Astrocyte (in vitro differentiated cells and primary cell): Measurements from ENCODE around the gene PCDH7. TPM values are rescaled to one million over a fixed set of nuclear protein-coding genes. Genes with fewer than 3 reads are reported as not detected.

ENCODE experiments used
- DNase-seq: peaks from one replicate; pipeline ENCODE4 v3.0.0-alpha.2; 2010; ENCODE audit warnings: low read depth
- FAIRE-seq: peaks from 2 replicates; lab custom pipeline; 2011; peaks lifted over from hg19 to GRCh38; lab: Jason Lieb, UNC
- H2AFZ ChIP-seq: 2 replicates; pipeline ENCODE4 v1.6.0; 2012; ENCODE audit warnings: low read depth, low read length, inconsistent platforms
- H3K27ac ChIP-seq: 2 replicates; pipeline ENCODE4 v1.5.1; 2011; ENCODE audit warnings: low read depth, low read length, inconsistent platforms
- H3K27me3 ChIP-seq: 2 replicates; pipeline ENCODE4 v1.6.0; 2011; ENCODE audit warnings: low read length, inconsistent platforms; ENCODE audit not compliant: insufficient read depth
- H3K36me3 ChIP-seq: 2 replicates; pipeline ENCODE4 v1.5.1; 2011; ENCODE audit warnings: low read length, inconsistent platforms; ENCODE audit not compliant: insufficient read depth
- H3K4me1 ChIP-seq: 2 replicates; pipeline ENCODE4 v1.5.1; 2011; ENCODE audit warnings: low read length, inconsistent platforms; ENCODE audit not compliant: insufficient read depth
- H3K4me2 ChIP-seq: 2 replicates; pipeline ENCODE4 v1.6.0; 2012; ENCODE audit warnings: low read length, inconsistent platforms
- H3K4me3 ChIP-seq: 2 replicates; pipeline ENCODE4 v1.5.1; 2011; ENCODE audit warnings: low read depth, mild to moderate bottlenecking, low read length, inconsistent platforms; ENCODE audit not compliant: insufficient read depth
- H3K79me2 ChIP-seq: 2 replicates; pipeline ENCODE4 v1.6.0; 2012; ENCODE audit warnings: mild to moderate bottlenecking, low read length, inconsistent platforms; ENCODE audit not compliant: insufficient read depth
- H3K9ac ChIP-seq: 2 replicates; pipeline ENCODE4 v1.6.0; 2012; ENCODE audit warnings: mild to moderate bottlenecking, low read length, inconsistent platforms
- H3K9me3 ChIP-seq: 2 replicates; pipeline ENCODE4 v1.5.1; 2012; ENCODE audit warnings: low read depth, mild to moderate bottlenecking, low read length, inconsistent platforms; ENCODE audit not compliant: insufficient read depth
- H4K20me1 ChIP-seq: 2 replicates; pipeline ENCODE4 v1.6.0; 2012; ENCODE audit warnings: low read length, inconsistent platforms; ENCODE audit not compliant: insufficient read depth
- H3K27ac Mint-ChIP-seq: one replicate; pipeline ENCODE4 v1.8.0; 2021; ENCODE audit warnings: mild to moderate bottlenecking, mixed read lengths; ENCODE audit not compliant: unreplicated experiment
- H3K27me3 Mint-ChIP-seq: one replicate; pipeline ENCODE4 v1.8.0; 2021; ENCODE audit warnings: low read depth, mixed read lengths; ENCODE audit not compliant: unreplicated experiment
- H3K36me3 Mint-ChIP-seq: one replicate; pipeline ENCODE4 v1.8.0; 2021; ENCODE audit warnings: low read depth, mixed read lengths; ENCODE audit not compliant: unreplicated experiment
- H3K4me1 Mint-ChIP-seq: one replicate; pipeline ENCODE4 v1.8.0; 2021; ENCODE audit warnings: low read depth, mixed read lengths; ENCODE audit not compliant: unreplicated experiment
- H3K4me3 Mint-ChIP-seq: one replicate; pipeline ENCODE4 v1.8.0; 2021; ENCODE audit warnings: mild to moderate bottlenecking, moderate library complexity, mixed read lengths; ENCODE audit not compliant: unreplicated experiment
- H3K9me3 Mint-ChIP-seq: one replicate; pipeline ENCODE4 v1.8.0; 2021; ENCODE audit warnings: mild to moderate bottlenecking, mixed read lengths; ENCODE audit not compliant: unreplicated experiment
- EZH2 ChIP-seq: IDR thresholded peaks from 2 replicates; pipeline ENCODE4 v1.6.1; 2012; ENCODE audit warnings: mild to moderate bottlenecking, low read length, inconsistent platforms; ENCODE audit not compliant: insufficient read depth
- total RNA-seq: library from RNA; stranded (reverse); gene quantifications from 2 replicates; pipeline ENCODE4 v1.2.1, GENCODE V29; 2021
- TF ChIP-seq, protein P1 (sequence below): IDR thresholded peaks from 2 replicates; pipeline ENCODE4 v1.5.1; 2011; ENCODE audit warnings: low read depth, mild to moderate bottlenecking, inconsistent platforms, low read length, moderate library complexity; ENCODE audit not compliant: insufficient read depth

PCDH7 gene
- total RNA-seq, 1 donor from 2014 or later: 40.8 TPM

DNA sequence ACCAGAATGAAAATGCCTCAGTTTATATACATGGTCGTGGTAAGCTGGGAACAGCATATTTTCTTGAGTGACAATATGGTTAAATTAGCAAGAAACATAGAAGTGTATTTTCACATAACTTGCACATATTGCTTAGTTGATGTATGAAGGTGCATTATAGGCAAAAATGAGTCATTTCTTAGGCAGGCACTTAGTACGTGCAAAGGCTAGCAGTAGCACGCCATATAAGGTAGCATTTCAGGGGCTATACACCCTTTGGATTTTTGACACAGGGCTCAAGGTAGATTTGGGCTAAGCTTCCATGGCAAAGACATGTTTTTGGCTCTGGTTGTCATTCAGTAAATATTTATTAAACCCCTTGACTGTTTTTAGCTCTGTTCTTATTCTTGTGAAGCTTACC lies 33.1 kb downstream of the PCDH7 start:
- peaks cover 32% of the 10 kb centered on the region for H3K4me1 Mint-ChIP-seq
- FAIRE-seq: no peak
- H3K27ac Mint-ChIP-seq: peak overlapping the region; percentile 84
- Histone ChIP-seq H3K27me3 (no peaks in the 10 kb centered on the region), H4K20me1 (no peaks in the 10 kb centered on the region), H3K4me2 (peak overlapping the region; percentile 42), H3K79me2 (no peaks in the 10 kb centered on the region), H3K4me1 (peaks cover 52% of the 10 kb centered on the region), H2AFZ (no peak overlapping the region), H3K4me3 (no peak overlapping the region), H3K9ac (no peak overlapping the region), H3K9me3 (no peaks in the 10 kb centered on the region), H3K36me3 (no peaks in the 10 kb centered on the region), H3K27ac (peak overlapping the region; percentile 45)
- peaks cover 2% of the 10 kb centered on the region for H3K36me3 Mint-ChIP-seq
- H3K9me3 Mint-ChIP-seq: no peaks in the 10 kb centered on the region
- DNase-seq: peak; percentile 82
- TF ChIP-seq, protein P1, sequence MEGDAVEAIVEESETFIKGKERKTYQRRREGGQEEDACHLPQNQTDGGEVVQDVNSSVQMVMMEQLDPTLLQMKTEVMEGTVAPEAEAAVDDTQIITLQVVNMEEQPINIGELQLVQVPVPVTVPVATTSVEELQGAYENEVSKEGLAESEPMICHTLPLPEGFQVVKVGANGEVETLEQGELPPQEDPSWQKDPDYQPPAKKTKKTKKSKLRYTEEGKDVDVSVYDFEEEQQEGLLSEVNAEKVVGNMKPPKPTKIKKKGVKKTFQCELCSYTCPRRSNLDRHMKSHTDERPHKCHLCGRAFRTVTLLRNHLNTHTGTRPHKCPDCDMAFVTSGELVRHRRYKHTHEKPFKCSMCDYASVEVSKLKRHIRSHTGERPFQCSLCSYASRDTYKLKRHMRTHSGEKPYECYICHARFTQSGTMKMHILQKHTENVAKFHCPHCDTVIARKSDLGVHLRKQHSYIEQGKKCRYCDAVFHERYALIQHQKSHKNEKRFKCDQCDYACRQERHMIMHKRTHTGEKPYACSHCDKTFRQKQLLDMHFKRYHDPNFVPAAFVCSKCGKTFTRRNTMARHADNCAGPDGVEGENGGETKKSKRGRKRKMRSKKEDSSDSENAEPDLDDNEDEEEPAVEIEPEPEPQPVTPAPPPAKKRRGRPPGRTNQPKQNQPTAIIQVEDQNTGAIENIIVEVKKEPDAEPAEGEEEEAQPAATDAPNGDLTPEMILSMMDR: no peak
- no peak for TF ChIP-seq EZH2
- no peak overlapping the region for H3K4me3 Mint-ChIP-seq
- H3K27me3 Mint-ChIP-seq: no peaks in the 10 kb centered on the region

DNA sequence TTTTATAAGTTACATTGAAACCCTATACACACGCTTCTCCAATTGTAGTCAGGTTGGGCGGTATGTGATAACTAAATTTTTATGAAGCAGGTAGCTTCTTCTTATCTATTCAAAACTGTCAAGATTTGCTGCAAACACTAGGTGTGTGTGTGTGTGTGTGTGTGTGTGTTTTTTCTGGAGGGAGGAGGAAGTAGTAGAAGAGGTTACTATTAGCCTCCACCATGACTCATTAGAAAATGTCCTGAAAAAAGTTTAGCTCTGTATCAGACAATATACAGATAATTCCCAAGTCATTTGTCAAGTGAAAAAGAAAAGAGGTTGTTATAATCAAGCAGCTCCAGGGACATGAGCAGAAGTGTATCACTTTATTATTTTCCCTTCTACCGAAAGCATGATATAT lies 33.9 kb downstream of the PCDH7 start:
- Histone ChIP-seq H3K36me3 (no peaks in the 10 kb centered on the region), H3K4me1 (peaks cover 53% of the 10 kb centered on the region), H3K79me2 (no peaks in the 10 kb centered on the region), H4K20me1 (no peaks in the 10 kb centered on the region), H3K27me3 (no peaks in the 10 kb centered on the region), H3K27ac (peak overlapping the region; percentile 37), H3K9ac (no peak overlapping the region), H3K9me3 (no peaks in the 10 kb centered on the region), H3K4me2 (no peak overlapping the region), H2AFZ (no peak overlapping the region), H3K4me3 (no peak overlapping the region)
- no peak overlapping the region for H3K4me3 Mint-ChIP-seq
- H3K36me3 Mint-ChIP-seq: no peaks in the 10 kb centered on the region
- DNase-seq: peak; percentile 78
- H3K27me3 Mint-ChIP-seq: no peaks in the 10 kb centered on the region
- H3K27ac Mint-ChIP-seq: peak overlapping the region; percentile 93
- H3K9me3 Mint-ChIP-seq: no peaks in the 10 kb centered on the region
- no peak for TF ChIP-seq EZH2
- TF ChIP-seq, protein P1: no peak
- H3K4me1 Mint-ChIP-seq: peaks cover 35% of the 10 kb centered on the region
- peak; percentile 13 for FAIRE-seq

DNA sequence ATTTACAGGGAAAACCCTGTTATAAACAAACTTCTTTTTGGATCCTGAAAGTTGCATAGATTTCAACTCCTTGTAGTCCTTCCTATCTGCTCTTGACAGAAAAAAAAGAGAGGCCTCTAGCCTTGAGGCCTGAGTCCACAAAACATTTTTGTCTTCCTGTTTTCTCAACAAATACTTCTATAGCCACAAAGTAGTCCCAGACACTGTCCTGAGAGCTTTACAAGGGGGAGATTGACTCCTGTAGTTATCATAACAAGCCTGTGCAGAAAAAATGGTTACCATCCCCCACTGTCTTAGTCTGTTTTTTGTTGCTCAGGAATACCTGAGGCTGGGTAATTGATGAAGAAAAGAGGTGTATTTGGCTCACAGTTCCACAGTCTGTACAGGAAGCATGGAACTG lies 35.2 kb downstream of the PCDH7 start:
- Histone ChIP-seq H3K27ac (peak overlapping the region; percentile 36), H3K4me1 (peaks cover 53% of the 10 kb centered on the region), H3K36me3 (no peaks in the 10 kb centered on the region), H3K4me2 (peak overlapping the region; percentile 35), H2AFZ (no peak overlapping the region), H3K9me3 (no peaks in the 10 kb centered on the region), H3K4me3 (no peak overlapping the region), H4K20me1 (no peaks in the 10 kb centered on the region), H3K27me3 (no peaks in the 10 kb centered on the region), H3K79me2 (no peaks in the 10 kb centered on the region), H3K9ac (no peak overlapping the region)
- no peaks in the 10 kb centered on the region for H3K9me3 Mint-ChIP-seq
- FAIRE-seq (no peak), DNase-seq (no peak)
- no peak overlapping the region for H3K4me3 Mint-ChIP-seq
- no peaks in the 10 kb centered on the region for H3K27me3 Mint-ChIP-seq
- H3K4me1 Mint-ChIP-seq: peaks cover 35% of the 10 kb centered on the region
- no peak for TF ChIP-seq EZH2
- TF ChIP-seq, protein P1: no peak
- H3K27ac Mint-ChIP-seq: peak overlapping the region; percentile 76
- H3K36me3 Mint-ChIP-seq: no peaks in the 10 kb centered on the region
